ENCODE measurements around the gene HMGXB3. TPM values are rescaled to one million over a fixed set of nuclear protein-coding genes. Genes with fewer than 3 reads are reported as not detected.

The HMGXB3 gene
- total RNA-seq, 2 donors from 2014 or later, result 21.8 to 40.2 TPM

GRCh38 chr5:149975409-149975808 lies 25.1 kb upstream of the HMGXB3 start:
- Histone ChIP-seq H3K27me3 (no peaks in the 10 kb centered on the region), H3K27ac (no peak overlapping the region), H3K4me1 (peaks cover 3% of the 10 kb centered on the region), H3K36me3 (no peaks in the 10 kb centered on the region), H3K9ac (ENCODE audit: low read depth in 2 of 2, low read length in 2 of 2) (no peak overlapping the region), H3K9me3 (no peaks in the 10 kb centered on the region), H3K4me3 (no peak overlapping the region)
- TF ChIP-seq, protein P1, sequence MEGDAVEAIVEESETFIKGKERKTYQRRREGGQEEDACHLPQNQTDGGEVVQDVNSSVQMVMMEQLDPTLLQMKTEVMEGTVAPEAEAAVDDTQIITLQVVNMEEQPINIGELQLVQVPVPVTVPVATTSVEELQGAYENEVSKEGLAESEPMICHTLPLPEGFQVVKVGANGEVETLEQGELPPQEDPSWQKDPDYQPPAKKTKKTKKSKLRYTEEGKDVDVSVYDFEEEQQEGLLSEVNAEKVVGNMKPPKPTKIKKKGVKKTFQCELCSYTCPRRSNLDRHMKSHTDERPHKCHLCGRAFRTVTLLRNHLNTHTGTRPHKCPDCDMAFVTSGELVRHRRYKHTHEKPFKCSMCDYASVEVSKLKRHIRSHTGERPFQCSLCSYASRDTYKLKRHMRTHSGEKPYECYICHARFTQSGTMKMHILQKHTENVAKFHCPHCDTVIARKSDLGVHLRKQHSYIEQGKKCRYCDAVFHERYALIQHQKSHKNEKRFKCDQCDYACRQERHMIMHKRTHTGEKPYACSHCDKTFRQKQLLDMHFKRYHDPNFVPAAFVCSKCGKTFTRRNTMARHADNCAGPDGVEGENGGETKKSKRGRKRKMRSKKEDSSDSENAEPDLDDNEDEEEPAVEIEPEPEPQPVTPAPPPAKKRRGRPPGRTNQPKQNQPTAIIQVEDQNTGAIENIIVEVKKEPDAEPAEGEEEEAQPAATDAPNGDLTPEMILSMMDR (IDR thresholded peaks at IDR 0.05), result no peak
- intact Hi-C loops (cut with DNase I), result no loop called here
- no peak for DNase-seq

DNA sequence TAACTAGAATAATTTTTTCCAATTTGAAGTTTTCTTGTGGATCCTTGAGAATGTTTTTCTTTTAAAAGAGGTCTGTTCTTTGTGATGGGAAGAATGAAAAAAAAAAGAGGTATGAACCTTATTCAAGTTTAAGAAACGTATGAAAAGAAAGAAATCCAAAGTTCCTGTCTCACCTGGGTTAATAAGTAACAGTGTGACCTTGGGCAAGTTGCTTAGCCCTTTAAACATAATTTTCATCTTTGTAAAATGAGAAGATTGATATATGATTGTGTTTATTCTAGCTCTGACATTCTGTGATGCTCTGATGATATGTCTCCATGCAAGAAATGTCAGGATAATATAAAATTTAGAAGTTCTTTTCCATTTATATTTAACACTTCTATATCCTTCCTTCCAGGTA lies 20.6 kb upstream of the HMGXB3 start:
- no peak overlapping the region for H3K9ac ChIP-seq (ENCODE audit: low read depth in 2 of 2, low read length in 2 of 2)
- no peak for DNase-seq
- peaks cover 3% of the 10 kb centered on the region for H3K4me1 ChIP-seq
- H3K27me3 ChIP-seq, result no peaks in the 10 kb centered on the region
- no peak overlapping the region for H3K4me3 ChIP-seq
- no peak overlapping the region for H3K27ac ChIP-seq
- H3K9me3 ChIP-seq, result no peaks in the 10 kb centered on the region
- TF ChIP-seq, protein P1 (IDR thresholded peaks at IDR 0.05), result no peak
- intact Hi-C loops (cut with DNase I), result no loop called here
- no peaks in the 10 kb centered on the region for H3K36me3 ChIP-seq

DNA sequence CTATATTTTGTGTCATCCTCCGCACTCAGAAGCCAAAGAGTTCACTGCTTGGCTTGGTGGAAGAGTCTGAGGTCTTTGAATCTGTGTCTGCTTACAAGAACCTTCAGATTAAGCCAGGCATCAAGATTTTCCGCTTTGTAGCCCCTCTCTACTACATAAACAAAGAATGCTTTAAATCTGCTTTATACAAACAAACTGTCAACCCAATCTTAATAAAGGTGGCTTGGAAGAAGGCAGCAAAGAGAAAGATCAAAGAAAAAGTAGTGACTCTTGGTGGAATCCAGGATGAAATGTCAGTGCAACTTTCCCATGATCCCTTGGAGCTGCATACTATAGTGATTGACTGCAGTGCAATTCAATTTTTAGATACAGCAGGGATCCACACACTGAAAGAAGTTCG lies 19.3 kb upstream of the HMGXB3 start:
- TF ChIP-seq, protein P1 (IDR thresholded peaks at IDR 0.05), result no peak
- Histone ChIP-seq H3K4me3 (no peak overlapping the region), H3K4me1 (peaks cover 3% of the 10 kb centered on the region), H3K9ac (ENCODE audit: low read depth in 2 of 2, low read length in 2 of 2) (no peak overlapping the region), H3K9me3 (no peaks in the 10 kb centered on the region), H3K27me3 (no peaks in the 10 kb centered on the region), H3K36me3 (no peaks in the 10 kb centered on the region), H3K27ac (no peak overlapping the region)
- intact Hi-C loops (cut with DNase I), result no loop called here
- DNase-seq, result no peak

DNA sequence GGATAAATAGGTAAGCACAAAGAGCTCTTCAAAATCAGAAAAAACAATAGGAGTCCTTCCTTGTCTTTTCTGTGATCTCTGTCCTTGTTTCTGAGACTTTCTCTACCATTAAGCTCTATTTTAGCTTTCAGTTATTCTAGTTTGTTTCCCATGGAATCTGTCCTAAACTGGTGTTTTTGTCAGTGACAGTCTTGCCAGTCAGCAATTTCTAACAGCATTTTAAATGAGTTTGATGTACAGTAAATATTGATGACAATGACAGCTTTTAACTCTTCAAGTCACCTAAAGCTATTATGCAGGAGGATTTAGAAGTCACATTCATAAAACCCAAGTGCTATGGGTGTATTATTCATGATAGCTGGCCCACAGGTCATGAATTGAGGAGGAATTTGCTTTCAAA lies 18.0 kb upstream of the HMGXB3 start:
- no peaks in the 10 kb centered on the region for H3K4me1 ChIP-seq
- no peaks in the 10 kb centered on the region for H3K36me3 ChIP-seq
- H3K27ac ChIP-seq, result no peak overlapping the region
- H3K4me3 ChIP-seq, result no peak overlapping the region
- no peaks in the 10 kb centered on the region for H3K9me3 ChIP-seq
- TF ChIP-seq, protein P1 (IDR thresholded peaks at IDR 0.05), result no peak
- no peak for DNase-seq
- H3K9ac ChIP-seq (ENCODE audit: low read depth in 2 of 2, low read length in 2 of 2), result no peak overlapping the region
- intact Hi-C loops (cut with DNase I), result no loop called here
- no peaks in the 10 kb centered on the region for H3K27me3 ChIP-seq

- intact Hi-C loops (cut with DNase I), result no loop called here
- Histone ChIP-seq H3K9me3 (no peaks in the 10 kb centered on the region), H3K36me3 (no peaks in the 10 kb centered on the region), H3K4me1 (no peaks in the 10 kb centered on the region), H3K4me3 (no peak overlapping the region), H3K9ac (ENCODE audit: low read depth in 2 of 2, low read length in 2 of 2) (no peak overlapping the region), H3K27me3 (no peaks in the 10 kb centered on the region), H3K27ac (no peak overlapping the region)
- DNase-seq, result no peak
- TF ChIP-seq, protein P1 (IDR thresholded peaks at IDR 0.05), result no peak
Measured at GRCh38 chr5:149988126-149988525, 12.4 kb upstream of the HMGXB3 start.
